ENCODE measurements around the gene BAD. TPM values are rescaled to one million over a fixed set of nuclear protein-coding genes. Genes with fewer than 3 reads are reported as not detected.

The BAD gene
- total RNA-seq, 2 donors from 2014 or later: 39.2 to 83.8 TPM

DNA sequence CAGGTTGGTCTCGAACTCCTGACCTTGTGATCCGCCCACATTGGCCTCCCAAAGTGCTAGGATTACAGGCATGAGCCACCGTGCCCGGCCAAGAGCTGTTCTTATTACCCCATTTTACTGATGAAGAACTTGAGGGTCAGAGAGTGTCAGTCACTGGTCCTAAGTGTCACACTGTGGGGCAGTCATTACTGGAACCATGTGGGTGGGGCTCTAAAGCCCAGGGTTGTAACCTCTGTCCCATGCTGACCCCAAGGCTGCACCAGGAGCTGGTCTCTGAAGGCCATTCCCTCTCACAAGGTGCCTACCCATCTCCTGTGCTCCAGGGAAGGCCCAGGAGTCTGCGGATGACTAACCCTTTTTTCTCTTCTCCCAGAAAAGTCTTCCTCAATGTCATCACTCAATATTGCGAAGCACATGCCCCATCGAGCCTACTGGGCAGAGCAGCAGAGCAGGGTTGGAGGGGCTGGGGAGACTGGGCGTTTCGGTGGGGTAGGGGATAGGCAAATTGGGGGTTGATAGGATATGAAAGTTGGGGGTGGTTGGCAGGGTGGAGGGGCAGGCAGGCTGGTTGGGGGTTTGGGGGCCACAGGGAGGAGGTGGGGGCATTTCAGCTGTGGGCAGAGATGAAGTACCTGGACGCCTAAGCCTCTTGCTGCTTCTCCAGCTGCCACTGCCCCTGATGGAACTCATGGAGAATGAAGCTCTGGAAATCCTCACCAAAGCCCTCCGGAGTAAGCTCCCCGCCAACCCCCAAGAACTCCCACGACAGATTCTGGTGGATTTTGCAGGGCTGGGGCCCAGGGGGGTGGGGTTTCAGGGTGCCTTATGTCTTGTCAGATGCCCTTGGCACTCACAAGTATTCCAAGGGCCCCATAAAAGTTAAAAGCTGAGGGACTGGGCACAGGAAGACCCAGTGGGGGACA lies 18.9 kb upstream of the BAD start:
- ATAC-seq (ENCODE audit: insufficient number of reproducible peaks, low FRiP score, low read depth): no peak
- Histone ChIP-seq H3K4me3 (no peak overlapping the region), H3K27me3 (replicated peaks; ENCODE audit: insufficient read depth) (peaks cover 2% of the 10 kb centered on the region), H3K36me3 (no peaks in the 10 kb centered on the region), H3K4me1 (ENCODE audit: control insufficient read depth in 1 of 2, low read depth in 2 of 2) (peaks cover 13 to 45% of the 10 kb centered on the region in 2 donors), H3K27ac (no peak overlapping the region), H3K9me3 (no peaks in the 10 kb centered on the region)
- no peak for TF ChIP-seq CTCF (IDR thresholded peaks at IDR 0.05)
- no peak for DNase-seq (ENCODE audit: low spot score)

DNA sequence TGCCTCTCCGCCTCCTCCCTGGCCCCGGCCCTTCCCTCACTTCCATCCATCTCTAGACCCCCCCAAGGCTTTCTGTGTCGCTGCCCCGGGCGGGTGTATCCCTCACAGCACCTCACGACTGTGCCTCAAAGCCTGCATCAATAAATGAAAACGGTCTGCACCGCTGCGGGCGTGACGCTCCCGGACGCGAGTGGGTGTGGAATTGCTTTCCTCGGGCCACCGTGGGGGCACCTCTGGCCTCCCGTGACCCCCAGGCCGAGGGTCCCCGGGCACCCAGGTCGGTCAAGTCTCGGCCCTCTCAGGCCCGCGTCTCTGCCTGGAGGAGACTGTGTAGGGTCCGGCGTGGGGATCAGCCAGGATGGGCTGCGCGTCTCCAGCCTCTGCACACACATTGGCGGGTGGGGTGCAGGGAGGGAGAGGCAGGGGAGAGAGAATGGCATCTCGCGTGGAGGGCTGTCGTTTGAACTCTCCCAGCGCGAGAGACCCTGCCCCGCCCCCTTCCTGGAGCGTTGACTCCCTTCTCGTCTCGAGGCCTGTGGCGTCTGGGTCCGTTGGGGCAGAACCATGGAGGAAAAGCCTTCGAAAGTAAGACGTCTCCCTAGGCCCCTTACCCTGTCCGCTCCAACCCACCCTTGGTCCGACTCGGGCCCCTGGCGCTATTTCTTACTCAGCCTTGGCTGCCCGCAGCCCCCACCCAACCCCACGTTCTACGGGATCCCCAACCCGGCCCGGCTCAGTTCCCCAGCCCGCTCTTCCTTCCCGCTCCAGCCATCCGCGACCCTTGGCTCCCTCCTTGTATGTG lies 15.6 kb upstream of the BAD start, which contains the start of gene CATSPERZ:
TSS of gene CATSPERZ (plus strand) at position 512 of the 802 bp plus-strand sequence. CDS start at position 565, 53 bp downstream.
- no peak for ATAC-seq (ENCODE audit: insufficient number of reproducible peaks, low FRiP score, low read depth)

GRCh38 chr11:64298966-64299846 lies 14.7 kb upstream of the BAD start:
- H3K36me3 ChIP-seq: no peaks in the 10 kb centered on the region
- H3K4me1 ChIP-seq (ENCODE audit: control insufficient read depth in 1 of 2, low read depth in 2 of 2): peaks cover 13 to 31% of the 10 kb centered on the region in 2 donors
- no peaks in the 10 kb centered on the region for H3K9me3 ChIP-seq
- DNase-seq (ENCODE audit: low spot score) (no peak), ATAC-seq (ENCODE audit: insufficient number of reproducible peaks, low FRiP score, low read depth) (no peak)
- peak overlapping the region; percentile 69 for H3K4me3 ChIP-seq
- H3K27ac ChIP-seq: no peak overlapping the region
- TF ChIP-seq CTCF (IDR thresholded peaks at IDR 0.05): no peak
- H3K27me3 ChIP-seq (replicated peaks; ENCODE audit: insufficient read depth): peaks cover 19% of the 10 kb centered on the region

More for the DNA sequence above, 15.6 kb upstream of the BAD start, which contains the start of gene CATSPERZ:
- H3K4me3 ChIP-seq: peak within 1 kb of the TSS; percentile 69
- peaks cover 13 to 33% of the 10 kb centered on the region in 2 donors for H3K4me1 ChIP-seq (ENCODE audit: control insufficient read depth in 1 of 2, low read depth in 2 of 2)
- H3K9me3 ChIP-seq: no peaks in the 10 kb centered on the region
- no peak for TF ChIP-seq CTCF (IDR thresholded peaks at IDR 0.05)
- no peak for DNase-seq (ENCODE audit: low spot score)
- no peak within 1 kb of the TSS for H3K27ac ChIP-seq
- peaks cover 19% of the 10 kb centered on the region for H3K27me3 ChIP-seq (replicated peaks; ENCODE audit: insufficient read depth)
- no peaks in the 10 kb centered on the region for H3K36me3 ChIP-seq

DNA sequence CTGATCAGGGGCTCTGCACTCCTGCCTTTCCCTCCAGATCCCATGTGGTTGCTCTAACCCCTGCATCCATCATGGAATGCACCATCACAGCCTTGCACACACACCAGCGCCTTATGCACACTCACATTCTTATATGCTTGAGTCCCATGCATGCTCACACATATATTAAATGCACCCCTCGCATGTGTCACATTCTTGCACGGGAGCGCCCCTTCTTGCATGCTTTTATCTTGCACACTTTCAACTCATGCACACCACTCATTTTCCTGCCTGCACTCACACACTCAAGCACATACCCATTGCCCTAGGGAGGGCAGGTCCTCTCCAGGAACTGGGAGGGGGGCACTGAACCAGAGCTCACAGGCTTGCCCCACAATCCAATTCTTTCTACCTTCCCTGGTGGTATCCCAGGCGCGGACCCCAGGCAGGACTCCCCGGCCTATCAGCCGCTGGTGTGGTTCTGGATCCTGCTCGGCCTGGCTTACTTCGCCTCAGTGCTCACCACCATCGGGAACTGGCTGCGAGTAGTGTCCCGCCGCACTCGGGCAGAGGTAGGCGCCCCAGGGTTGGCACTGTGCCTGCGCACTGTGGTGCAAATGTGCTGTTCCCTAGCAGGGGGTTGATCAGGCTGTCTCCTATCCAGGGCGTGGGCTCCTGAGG lies 13.4 kb upstream of the BAD start:
- Histone ChIP-seq H3K27me3 (replicated peaks; ENCODE audit: insufficient read depth) (peaks cover 23% of the 10 kb centered on the region), H3K4me3 (no peak overlapping the region), H3K4me1 (ENCODE audit: control insufficient read depth in 1 of 2, low read depth in 2 of 2) (peaks cover 13 to 27% of the 10 kb centered on the region in 2 donors), H3K36me3 (no peaks in the 10 kb centered on the region), H3K9me3 (no peaks in the 10 kb centered on the region), H3K27ac (no peak overlapping the region)
- no peak for DNase-seq (ENCODE audit: low spot score)
- ATAC-seq (ENCODE audit: insufficient number of reproducible peaks, low FRiP score, low read depth): no peak
- TF ChIP-seq CTCF (IDR thresholded peaks at IDR 0.05): no peak
